Measurements from ENCODE around the gene CNFN. TPM values are rescaled to one million over a fixed set of nuclear protein-coding genes. Genes with fewer than 3 reads are reported as not detected.

Gene CNFN, protein sequence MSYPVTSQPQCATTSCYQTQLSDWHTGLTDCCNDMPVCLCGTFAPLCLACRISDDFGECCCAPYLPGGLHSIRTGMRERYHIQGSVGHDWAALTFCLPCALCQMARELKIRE
- total RNA-seq, result not detected

DNA sequence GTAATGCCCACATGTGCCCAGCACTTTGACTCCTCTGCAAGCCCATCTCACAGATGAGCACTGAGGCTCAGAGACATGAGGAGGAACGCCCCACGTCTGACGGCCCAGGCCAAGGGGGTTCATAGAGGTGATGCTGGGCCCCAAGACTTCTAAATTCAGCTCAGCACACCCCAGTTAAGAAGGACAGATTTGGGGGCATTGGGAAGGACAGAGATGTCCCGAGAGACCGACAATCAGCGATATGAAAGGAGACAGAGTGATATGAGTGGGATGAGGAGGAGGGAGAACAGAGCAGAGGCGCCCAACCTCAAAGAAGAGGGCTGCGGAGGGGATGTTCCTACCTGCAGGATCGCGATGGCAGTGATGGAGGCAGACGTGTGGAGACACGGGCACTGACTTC is at the start of gene CNFN:
Gene CNFN, minus strand, starts transcription at position 399 of the 400 bp plus-strand sequence. CDS start 1,260 bp downstream, outside the sequence.
- CTCF ChIA-PET, result no interaction called here
- DNase-seq, result no peak
- POLR2A ChIA-PET, result no interaction called here
- no peak within 1 kb of the TSS for H3K4me3 Mint-ChIP-seq
- H3K4me1 Mint-ChIP-seq, result peaks cover 7% of the 10 kb centered on the region
- H3K27ac Mint-ChIP-seq, result no peak within 1 kb of the TSS
- H3K36me3 Mint-ChIP-seq (ENCODE audit: low read depth), result no peaks in the 10 kb centered on the region
- peaks cover 34% of the 10 kb centered on the region for H3K27me3 Mint-ChIP-seq
- H3K9me3 Mint-ChIP-seq, result no peaks in the 10 kb centered on the region

DNA sequence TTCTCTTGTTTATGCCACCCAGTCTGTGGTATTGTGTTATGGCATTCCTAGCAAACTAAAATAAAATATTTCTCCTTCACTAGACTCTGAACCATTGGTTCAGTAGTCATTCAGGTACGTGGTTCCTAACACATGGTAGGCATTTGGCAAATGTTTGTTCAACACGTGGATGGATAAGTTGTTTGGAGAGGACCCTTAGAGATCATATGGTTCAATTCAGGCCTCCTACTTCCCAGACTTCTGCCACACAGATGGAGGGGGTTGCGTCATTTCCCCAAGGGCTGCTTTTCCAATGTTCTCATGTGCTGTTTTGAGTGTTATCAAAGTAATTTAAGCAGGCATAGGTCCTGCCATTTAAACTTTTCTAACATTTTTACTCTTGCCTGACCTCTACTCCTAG is 45.9 kb upstream of the CNFN start:
- H3K36me3 Mint-ChIP-seq (ENCODE audit: low read depth), result no peaks in the 10 kb centered on the region
- no peak overlapping the region for H3K4me3 Mint-ChIP-seq
- H3K27ac Mint-ChIP-seq, result no peak overlapping the region
- H3K4me1 Mint-ChIP-seq, result peaks cover 26% of the 10 kb centered on the region
- POLR2A ChIA-PET, result no interaction called here
- CTCF ChIA-PET, result interaction anchor here (3.6 kb wide), 1 partner anchor 17 kb away, joined by 35 read pairs; no protein-coding TSS in a partner anchor
- no peak for DNase-seq
- H3K27me3 Mint-ChIP-seq, result peaks cover 2% of the 10 kb centered on the region
- no peaks in the 10 kb centered on the region for H3K9me3 Mint-ChIP-seq

DNA sequence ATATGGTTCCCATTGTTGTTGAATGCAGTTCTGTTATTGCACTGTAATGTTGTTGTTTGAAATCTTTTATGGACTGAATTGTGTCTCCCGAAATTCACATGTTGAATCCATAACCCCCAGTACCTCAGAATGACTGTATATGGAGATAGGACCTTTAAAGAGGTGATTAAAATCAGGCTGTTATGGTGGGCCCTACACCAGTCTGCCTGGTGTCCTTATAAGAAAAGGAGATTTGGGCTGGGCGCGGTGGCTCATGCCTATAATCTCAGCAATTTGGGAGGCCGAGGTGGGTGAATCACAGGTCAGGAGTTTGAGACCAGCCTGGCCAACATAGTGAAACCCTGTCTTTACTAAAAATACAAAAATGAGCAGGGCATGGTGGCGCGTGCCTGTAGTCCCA is 45.2 kb upstream of the CNFN start:
- ChIA-PET POLR2A (interaction anchor here (3.0 kb wide), 1 partner anchor 11 kb away, joined by 20 read pairs; no protein-coding TSS in a partner anchor), CTCF (interaction anchor here (0.7 to 4.6 kb wide), 5 partner anchors 12 to 94 kb away, joined by 3 to 35 read pairs (median 6); no protein-coding TSS in a partner anchor)
- Mint-ChIP-seq H3K36me3 (ENCODE audit: low read depth) (no peaks in the 10 kb centered on the region), H3K27ac (no peak overlapping the region), H3K4me3 (no peak overlapping the region), H3K4me1 (peaks cover 19% of the 10 kb centered on the region), H3K9me3 (no peaks in the 10 kb centered on the region), H3K27me3 (peaks cover 2% of the 10 kb centered on the region)
- DNase-seq, result no peak

DNA sequence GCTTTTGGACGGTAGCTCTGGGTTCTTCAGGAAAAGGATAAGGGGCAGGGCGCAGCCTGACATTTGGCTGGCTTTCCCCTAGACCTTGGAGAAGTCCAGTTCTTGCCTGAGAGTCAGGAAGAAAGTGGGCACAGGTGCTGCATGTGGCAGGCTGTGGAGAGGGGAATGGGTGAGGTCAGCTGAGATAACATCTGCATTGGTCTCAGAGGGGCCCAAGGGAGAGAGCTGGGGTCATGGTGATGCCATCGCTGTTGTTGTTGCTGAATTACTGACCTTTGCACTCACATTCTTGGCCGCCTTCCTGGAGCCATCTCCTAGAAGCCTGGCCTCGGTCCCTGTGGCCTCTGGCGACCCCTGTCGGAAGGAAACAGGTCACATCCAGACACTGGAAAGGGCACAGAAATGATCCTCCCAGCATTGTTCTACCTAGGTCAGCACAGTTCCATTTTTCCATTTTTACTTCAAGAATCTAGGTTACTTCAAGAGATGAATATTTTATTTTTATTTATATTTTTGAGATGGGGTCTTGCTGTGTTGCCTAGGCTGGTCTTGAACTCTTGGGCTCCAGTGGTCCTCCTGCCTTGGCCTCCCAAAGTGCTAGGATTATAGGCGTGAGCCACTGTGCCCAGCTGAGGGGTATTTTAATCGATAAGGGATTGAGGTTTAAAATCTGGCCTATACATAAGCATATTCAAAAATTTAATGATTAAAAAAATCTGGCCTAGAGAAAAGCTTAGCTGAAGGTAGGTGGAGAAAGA is 43.6 kb upstream of the CNFN start:
- peak; percentile 76 for DNase-seq
- POLR2A ChIA-PET, result interaction anchor here (1.1 to 3.0 kb wide), 2 partner anchors 10 to 16 kb away, joined by 3 to 20 read pairs; no protein-coding TSS in a partner anchor
- peaks cover 11% of the 10 kb centered on the region for H3K4me1 Mint-ChIP-seq
- H3K36me3 Mint-ChIP-seq (ENCODE audit: low read depth), result no peaks in the 10 kb centered on the region
- CTCF ChIA-PET, result interaction anchor here (0.8 to 4.6 kb wide), 10 partner anchors 10 to 332 kb away, joined by 3 to 35 read pairs (median 3); no protein-coding TSS in a partner anchor
- peaks cover 2% of the 10 kb centered on the region for H3K27me3 Mint-ChIP-seq
- no peaks in the 10 kb centered on the region for H3K9me3 Mint-ChIP-seq
- no peak overlapping the region for H3K27ac Mint-ChIP-seq
- no peak overlapping the region for H3K4me3 Mint-ChIP-seq

DNA sequence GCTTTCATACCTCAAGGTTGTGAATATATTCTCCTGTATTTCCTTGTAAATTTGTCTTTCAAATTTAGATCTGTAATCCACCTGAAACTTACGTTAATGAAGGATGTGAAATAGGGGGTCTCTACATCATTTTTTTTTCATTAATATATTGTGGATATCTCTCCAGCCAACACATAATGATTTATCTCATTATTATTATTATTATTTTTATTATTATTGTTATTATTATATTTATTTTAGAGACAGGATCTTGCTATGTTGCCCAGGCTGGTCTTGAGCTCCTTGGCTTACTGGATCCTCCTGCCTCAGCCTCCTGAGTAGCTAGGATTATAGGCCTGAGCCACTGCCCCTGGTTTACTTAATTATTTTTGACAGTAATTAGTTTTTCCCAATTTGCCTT is 41.4 kb upstream of the CNFN start:
- POLR2A ChIA-PET, result no interaction called here
- no peaks in the 10 kb centered on the region for H3K36me3 Mint-ChIP-seq (ENCODE audit: low read depth)
- peaks cover 7% of the 10 kb centered on the region for H3K4me1 Mint-ChIP-seq
- H3K27me3 Mint-ChIP-seq, result peaks cover 2% of the 10 kb centered on the region
- no peak overlapping the region for H3K4me3 Mint-ChIP-seq
- H3K27ac Mint-ChIP-seq, result no peak overlapping the region
- no peak for DNase-seq
- CTCF ChIA-PET, result interaction anchor here (0.7 to 4.6 kb wide), 4 partner anchors 8 to 906 kb away, joined by 4 to 19 read pairs (median 10); no protein-coding TSS in a partner anchor
- no peaks in the 10 kb centered on the region for H3K9me3 Mint-ChIP-seq

DNA sequence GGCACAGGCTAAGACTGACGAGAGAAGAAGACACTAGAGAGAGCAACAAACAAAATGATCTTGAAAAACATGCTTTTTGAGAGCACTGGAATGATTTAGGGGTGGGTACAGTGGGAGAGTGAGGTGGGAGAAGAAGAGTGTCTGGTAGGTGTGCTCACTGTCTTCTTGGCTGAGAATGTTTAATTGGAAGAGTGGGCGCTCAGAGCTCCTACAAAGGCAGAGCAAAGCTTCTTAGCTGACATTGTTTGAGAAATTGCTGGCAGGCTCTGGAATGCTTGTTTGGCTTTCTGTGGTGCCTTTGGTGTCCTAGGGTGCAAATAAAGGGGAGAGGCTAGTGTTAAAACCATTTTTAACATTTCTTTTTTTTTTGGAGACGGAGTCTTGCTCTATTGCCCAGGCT is 38.6 kb upstream of the CNFN start:
- ChIA-PET CTCF (interaction anchor here (1.0 kb wide), 1 partner anchor 10 kb away, joined by 4 read pairs; no protein-coding TSS in a partner anchor), POLR2A (no interaction called here)
- Mint-ChIP-seq H3K36me3 (ENCODE audit: low read depth) (no peaks in the 10 kb centered on the region), H3K27me3 (peaks cover 5% of the 10 kb centered on the region), H3K4me1 (peaks cover 13% of the 10 kb centered on the region), H3K9me3 (no peaks in the 10 kb centered on the region), H3K4me3 (no peak overlapping the region), H3K27ac (no peak overlapping the region)
- no peak for DNase-seq

DNA sequence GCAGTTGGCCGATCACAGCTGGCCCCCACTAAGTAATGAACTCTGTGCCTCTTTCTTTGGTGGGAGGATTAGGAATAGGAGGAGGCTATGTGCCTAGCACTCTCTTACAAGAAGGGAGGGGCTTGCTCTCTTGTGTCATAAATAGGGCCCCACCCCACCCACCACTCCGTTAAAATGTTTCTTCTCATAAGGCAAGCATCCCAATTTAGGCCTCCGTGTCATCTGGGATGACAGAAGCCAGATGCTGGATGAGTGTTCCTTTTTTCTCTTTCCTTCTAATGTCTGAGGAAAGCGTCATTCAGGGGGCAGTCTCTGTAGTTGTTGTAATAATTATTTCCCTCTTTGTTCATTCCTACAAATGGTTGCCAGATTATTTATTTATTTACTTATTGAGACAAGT is 37.2 kb upstream of the CNFN start, which contains the start of gene LIPE:
Gene LIPE, minus strand, starts transcription at position 76 of the 400 bp plus-strand sequence. CDS start 239 bp downstream, outside the sequence.
- POLR2A ChIA-PET, result no interaction called here
- CTCF ChIA-PET, result no interaction called here
- DNase-seq, result no peak
- no peaks in the 10 kb centered on the region for H3K36me3 Mint-ChIP-seq (ENCODE audit: low read depth)
- H3K27ac Mint-ChIP-seq, result no peak within 1 kb of the TSS
- no peaks in the 10 kb centered on the region for H3K9me3 Mint-ChIP-seq
- no peak within 1 kb of the TSS for H3K4me3 Mint-ChIP-seq
- H3K27me3 Mint-ChIP-seq, result peaks cover 5% of the 10 kb centered on the region
- H3K4me1 Mint-ChIP-seq, result peaks cover 16% of the 10 kb centered on the region

DNA sequence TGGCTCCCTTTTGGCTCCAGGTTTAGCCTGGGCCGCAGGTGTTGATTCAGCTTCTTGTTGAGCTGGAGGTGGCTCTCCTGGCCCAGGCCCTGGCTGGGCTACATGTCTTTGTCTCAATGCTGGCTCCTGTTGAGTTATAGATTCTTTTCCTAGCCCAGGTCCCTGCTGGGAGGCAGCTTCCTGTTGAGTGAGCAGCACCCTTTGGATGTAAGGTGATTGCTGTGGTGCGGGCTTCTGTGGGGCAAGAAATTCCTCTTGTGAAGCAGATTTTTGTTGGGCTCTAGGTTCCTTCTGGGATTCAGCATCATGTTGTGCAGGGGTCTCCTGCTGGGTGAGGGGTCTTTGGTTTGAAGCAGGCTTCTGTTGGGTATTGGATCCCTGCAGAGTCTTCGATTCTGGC is 36.5 kb upstream of the CNFN start:
- H3K4me1 Mint-ChIP-seq, result peaks cover 22% of the 10 kb centered on the region
- no peak for DNase-seq
- H3K27ac Mint-ChIP-seq, result no peak overlapping the region
- POLR2A ChIA-PET, result interaction anchor here (1.0 kb wide), 1 partner anchor 14 kb away, joined by 3 read pairs; no protein-coding TSS in a partner anchor
- H3K27me3 Mint-ChIP-seq, result peaks cover 5% of the 10 kb centered on the region
- CTCF ChIA-PET, result interaction anchor here (1.6 to 3.6 kb wide), 2 partner anchors 12 to 23 kb away, joined by 3 to 22 read pairs; no protein-coding TSS in a partner anchor
- H3K9me3 Mint-ChIP-seq, result no peaks in the 10 kb centered on the region
- no peak overlapping the region for H3K4me3 Mint-ChIP-seq
- H3K36me3 Mint-ChIP-seq (ENCODE audit: low read depth), result no peaks in the 10 kb centered on the region

DNA sequence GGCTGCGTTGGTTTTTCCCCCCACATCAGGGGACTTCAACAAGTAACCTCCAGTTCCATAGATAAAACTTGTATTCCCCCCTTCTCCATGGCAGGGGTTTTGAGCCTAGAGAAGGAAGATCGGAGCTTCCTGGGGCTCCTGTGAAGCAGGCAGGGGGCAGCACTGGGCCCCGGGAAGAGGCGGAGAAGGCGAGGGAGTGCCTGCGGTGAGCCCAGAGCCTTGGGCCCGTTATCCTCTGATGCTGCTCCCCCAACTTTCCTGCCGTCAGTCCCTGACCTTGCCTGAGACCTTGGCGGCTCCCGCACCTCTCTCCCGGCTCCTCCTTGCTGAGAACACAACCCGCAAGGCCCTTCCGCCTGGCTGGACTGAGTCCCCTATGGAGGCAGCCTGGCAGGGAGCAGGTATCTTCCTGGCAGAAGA is 34.6 kb upstream of the CNFN start:
- H3K27ac Mint-ChIP-seq, result no peak overlapping the region
- no peaks in the 10 kb centered on the region for H3K9me3 Mint-ChIP-seq
- POLR2A ChIA-PET, result interaction anchor here (1.1 to 2.7 kb wide), 2 partner anchors 9 to 26 kb away, joined by 3 to 20 read pairs; no protein-coding TSS in a partner anchor
- CTCF ChIA-PET, result interaction anchor here (1.6 to 3.6 kb wide), 4 partner anchors 9 to 25 kb away, joined by 3 to 26 read pairs (median 20); no protein-coding TSS in a partner anchor
- H3K4me1 Mint-ChIP-seq, result peaks cover 42% of the 10 kb centered on the region
- H3K4me3 Mint-ChIP-seq, result no peak overlapping the region
- no peak for DNase-seq
- peaks cover 2% of the 10 kb centered on the region for H3K36me3 Mint-ChIP-seq (ENCODE audit: low read depth)
- peaks cover 4% of the 10 kb centered on the region for H3K27me3 Mint-ChIP-seq

DNA sequence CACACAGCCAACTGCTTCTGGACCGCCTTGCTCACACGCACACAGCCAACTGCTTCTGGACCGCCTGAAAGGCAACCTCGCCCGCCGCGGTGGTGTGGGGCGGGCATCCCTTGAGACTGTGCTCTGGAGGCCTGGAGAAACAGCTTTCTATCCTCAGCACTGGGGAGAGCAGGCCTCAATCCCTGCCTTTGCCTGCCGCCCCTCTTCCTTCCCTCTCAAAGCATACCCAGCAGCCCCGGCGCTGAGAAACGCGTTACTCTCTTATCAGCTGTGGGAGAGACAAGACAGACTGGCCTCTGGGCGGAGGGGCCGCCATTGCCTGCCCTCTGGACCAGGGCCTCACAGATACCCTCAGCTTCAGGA is 34.2 kb upstream of the CNFN start:
- Mint-ChIP-seq H3K9me3 (no peaks in the 10 kb centered on the region), H3K27me3 (peaks cover 4% of the 10 kb centered on the region), H3K4me1 (peaks cover 42% of the 10 kb centered on the region), H3K4me3 (peak overlapping the region; percentile 87), H3K27ac (no peak overlapping the region), H3K36me3 (ENCODE audit: low read depth) (peaks cover 4% of the 10 kb centered on the region)
- DNase-seq, result no peak
- CTCF ChIA-PET, result interaction anchor here (1.6 to 3.6 kb wide), 4 partner anchors 9 to 27 kb away, joined by 11 to 26 read pairs (median 20); no protein-coding TSS in a partner anchor
- POLR2A ChIA-PET, result interaction anchor here (1.1 to 2.7 kb wide), 3 partner anchors 10 to 104 kb away, joined by 3 to 20 read pairs (median 4); partner anchors contain the start of gene CEACAM1

DNA sequence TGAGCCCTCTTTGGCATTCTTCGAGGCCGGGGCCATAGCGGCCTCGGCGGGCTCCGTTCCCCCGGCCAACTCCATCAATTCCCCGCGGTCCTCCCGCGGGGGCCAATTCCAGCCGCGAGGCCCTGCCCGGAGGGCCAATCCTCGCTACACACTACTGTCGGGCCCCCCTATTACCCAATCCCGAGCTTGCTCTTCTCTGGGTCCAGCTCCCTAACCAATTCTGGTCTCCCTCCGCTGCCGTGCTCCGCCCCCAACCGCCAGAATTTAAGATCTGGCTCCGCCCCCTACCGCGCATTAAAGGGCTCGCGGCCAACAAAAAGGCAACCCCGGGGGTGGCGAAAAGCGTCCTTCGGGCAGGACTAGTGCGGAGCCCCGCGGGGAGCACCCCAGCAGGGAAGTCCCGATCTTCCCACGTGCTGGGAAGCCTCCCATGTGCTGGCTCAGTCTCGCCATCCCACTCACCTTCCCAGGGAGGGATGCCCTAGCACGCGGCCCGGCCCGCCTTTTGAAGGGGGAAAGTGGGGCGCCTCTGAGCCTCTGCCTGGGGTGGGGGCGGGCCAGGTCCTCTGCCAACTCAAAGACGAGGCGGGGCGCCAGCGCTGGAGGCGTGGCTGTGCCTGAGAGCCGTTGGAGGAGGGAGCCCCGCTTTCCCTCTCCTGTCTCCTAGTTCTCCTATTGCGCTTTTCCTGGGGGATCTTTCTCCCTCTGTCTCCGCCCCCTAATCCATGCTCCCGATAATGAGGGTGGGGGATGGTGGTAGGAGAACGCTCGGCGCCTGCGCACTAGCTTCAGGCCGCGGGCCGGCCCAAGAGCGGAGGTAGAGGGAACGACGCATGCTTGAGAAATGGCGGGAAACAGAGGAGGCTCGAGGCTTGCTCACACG is 33.6 kb upstream of the CNFN start:
- H3K27ac Mint-ChIP-seq, result peak overlapping the region; percentile 85
- CTCF ChIA-PET, result interaction anchor here (1.0 to 3.6 kb wide), 13 partner anchors 10 to 315 kb away, joined by 3 to 26 read pairs (median 8); partner anchors contain the start of gene CEACAM1
- H3K4me3 Mint-ChIP-seq, result peak overlapping the region; percentile 87
- peaks cover 4% of the 10 kb centered on the region for H3K27me3 Mint-ChIP-seq
- POLR2A ChIA-PET, result interaction anchor here (1.1 to 2.7 kb wide), 6 partner anchors 10 to 104 kb away, joined by 3 to 20 read pairs (median 4); partner anchors contain the start of gene CEACAM1
- H3K9me3 Mint-ChIP-seq, result no peaks in the 10 kb centered on the region
- peak; percentile 95 for DNase-seq
- peaks cover 42% of the 10 kb centered on the region for H3K4me1 Mint-ChIP-seq
- peaks cover 4% of the 10 kb centered on the region for H3K36me3 Mint-ChIP-seq (ENCODE audit: low read depth)

DNA sequence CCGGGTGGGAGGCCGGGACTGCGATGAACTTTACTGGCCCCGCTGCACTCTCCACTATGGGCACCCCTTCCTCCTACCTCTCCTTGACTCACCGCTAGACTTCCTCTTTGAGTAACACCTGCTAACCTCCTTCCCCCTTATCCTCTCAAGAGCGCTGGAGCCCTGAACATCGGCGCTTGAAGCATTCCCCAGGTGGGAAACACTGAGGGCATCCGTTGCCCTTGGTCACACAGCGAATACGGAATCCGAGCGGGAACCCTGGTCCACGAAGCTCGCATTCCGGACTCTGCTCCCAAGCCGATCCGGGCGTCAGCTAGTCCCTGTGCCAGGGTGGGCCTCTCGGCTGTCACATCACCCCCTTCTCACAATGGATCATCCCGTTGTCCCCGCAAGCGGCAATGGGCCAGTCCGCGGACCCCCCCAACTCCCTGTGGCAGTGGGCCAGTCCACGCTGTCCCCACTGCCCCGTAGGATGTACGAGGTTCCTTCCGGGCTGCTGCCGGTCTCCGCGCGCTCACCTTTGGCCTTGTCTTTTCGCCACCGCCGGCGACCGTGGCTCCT is 32.9 kb upstream of the CNFN start:
- H3K36me3 Mint-ChIP-seq (ENCODE audit: low read depth), result peaks cover 4% of the 10 kb centered on the region
- peak overlapping the region; percentile 87 for H3K4me3 Mint-ChIP-seq
- H3K9me3 Mint-ChIP-seq, result no peaks in the 10 kb centered on the region
- ChIA-PET CTCF (interaction anchor here (1.0 to 3.6 kb wide), 13 partner anchors 10 to 314 kb away, joined by 3 to 26 read pairs (median 8); partner anchors contain the start of gene CEACAM1), POLR2A (interaction anchor here (0.6 to 2.7 kb wide), 6 partner anchors 11 to 105 kb away, joined by 3 to 20 read pairs (median 4); partner anchors contain the start of gene CEACAM1)
- H3K27ac Mint-ChIP-seq, result peak overlapping the region; percentile 85
- peak; percentile 39 for DNase-seq
- H3K27me3 Mint-ChIP-seq, result peaks cover 4% of the 10 kb centered on the region
- H3K4me1 Mint-ChIP-seq, result peaks cover 42% of the 10 kb centered on the region
